Neutrophil (primary cell): ENCODE measurements around the gene TSKU.

ENCODE experiments used
- H3K27ac ChIP-seq: fragments of 200-600 bp; sonication (generic); 2 replicates; pipeline ENCODE4 v1.5.1; 2016; ENCODE audit warnings: mild to moderate bottlenecking, moderate library complexity
- H3K27me3 ChIP-seq: fragments of 200-600 bp; sonication (generic); 2 replicates; pipeline ENCODE4 v1.6.0; 2016; ENCODE audit warnings: mild to moderate bottlenecking
- H3K36me3 ChIP-seq: fragments of 200-600 bp; sonication (generic); 2 replicates; pipeline ENCODE4 v1.5.1; 2017
- H3K4me1 ChIP-seq, 2 experiments: fragments of 200-600 bp in 1 of 2; sonication (generic) in 1 of 2; 1 replicate in 1 of 2; 2 replicates in 1 of 2; pipeline versions ENCODE4 v1.5.1 to v1.6.1; 2013 to 2016; ENCODE audit warnings: low read depth in 1 of 2, low read length in 1 of 2, mild to moderate bottlenecking in 1 of 2, moderate library complexity in 1 of 2; ENCODE audit not compliant: control insufficient read depth in 1 of 2, insufficient read depth in 1 of 2
- H3K4me3 ChIP-seq, 2 experiments: fragments of 200-600 bp in 1 of 2; sonication (generic) in 1 of 2; 1 replicate in 1 of 2; 2 replicates in 1 of 2; pipeline ENCODE4 v1.5.1; 2013 to 2016; ENCODE audit warnings: low read depth in 1 of 2, low read length in 1 of 2, mild to moderate bottlenecking in 1 of 2, moderate library complexity in 1 of 2
- H3K9me3 ChIP-seq: fragments of 200-600 bp; sonication (generic); 2 replicates; pipeline ENCODE4 v1.5.1; 2016
- CTCF ChIP-seq: fragments of 200-600 bp; sonication (generic); IDR thresholded peaks from 2 replicates; pipeline ENCODE4 v1.5.1; 2016; ENCODE audit warnings: antibody characterized with exemption

Gene TSKU

DNA sequence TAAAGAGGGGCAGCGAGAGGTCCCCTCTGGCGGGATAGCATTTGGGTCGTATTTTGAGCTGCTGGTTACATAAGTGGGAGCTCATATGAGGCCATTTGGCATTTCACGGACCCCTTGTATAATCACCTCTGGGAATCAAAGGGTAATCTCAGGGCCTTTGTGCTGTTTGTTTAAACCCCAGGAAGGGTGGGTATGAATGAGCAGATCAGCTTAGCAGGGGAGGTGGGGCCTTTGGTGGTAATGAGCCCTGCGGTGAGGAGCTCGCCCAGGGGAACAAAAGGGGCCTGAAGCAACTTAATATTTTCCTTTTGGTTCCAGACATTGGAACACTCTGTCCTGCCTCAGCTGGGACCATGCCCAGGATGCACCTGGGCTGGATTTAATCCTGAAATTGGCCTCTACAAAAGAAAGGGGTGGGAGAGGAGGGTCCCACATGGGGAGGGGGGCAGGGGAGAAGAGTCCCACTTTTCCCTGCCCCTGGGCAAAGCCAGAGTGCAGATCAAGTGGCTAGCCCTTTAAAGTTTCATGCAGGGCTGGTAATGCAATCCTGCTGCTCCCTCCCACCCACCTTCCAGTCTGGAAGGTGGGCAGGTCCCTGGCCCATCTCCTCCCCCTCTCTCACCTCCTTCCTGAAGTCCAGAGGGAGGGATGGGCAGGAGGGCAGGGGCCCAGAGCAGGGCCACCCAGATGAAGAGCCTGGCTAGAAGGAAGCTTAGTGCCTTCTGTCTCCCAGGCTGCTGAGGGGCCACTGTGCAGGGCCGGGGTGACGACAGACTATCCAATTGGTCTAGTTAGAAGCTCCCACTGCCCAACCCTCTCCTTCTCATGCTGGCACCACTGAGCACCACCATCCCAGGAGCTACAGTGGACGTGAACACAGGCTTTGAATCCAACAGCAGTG lies 10.5 kb downstream of the TSKU start:
- H3K4me1 ChIP-seq = peaks cover 0 to under 1% of the 10 kb centered on the region in 2 experiments
- H3K9me3 ChIP-seq = no peaks in the 10 kb centered on the region
- no peak overlapping the region for H3K4me3 ChIP-seq
- no peak for TF ChIP-seq CTCF
- H3K27me3 ChIP-seq = peaks cover 43% of the 10 kb centered on the region
- no peak overlapping the region for H3K27ac ChIP-seq
- no peaks in the 10 kb centered on the region for H3K36me3 ChIP-seq

GRCh38 chr11:76794371-76795289 lies 11.5 kb downstream of the TSKU start:
- TF ChIP-seq CTCF = no peak
- peaks cover 36% of the 10 kb centered on the region for H3K27me3 ChIP-seq
- no peak overlapping the region for H3K27ac ChIP-seq
- no peaks in the 10 kb centered on the region for H3K9me3 ChIP-seq
- H3K4me3 ChIP-seq = no peak overlapping the region
- H3K36me3 ChIP-seq = no peaks in the 10 kb centered on the region
- peaks cover 8 to 10% of the 10 kb centered on the region in 2 experiments for H3K4me1 ChIP-seq

GRCh38 chr11:76795290-76795935 lies 12.3 kb downstream of the TSKU start:
- Histone ChIP-seq H3K27ac (no peak overlapping the region), H3K9me3 (no peaks in the 10 kb centered on the region), H3K4me1 (peaks cover 9 to 10% of the 10 kb centered on the region in 2 experiments), H3K4me3 (no peak overlapping the region), H3K27me3 (peaks cover 32% of the 10 kb centered on the region), H3K36me3 (no peaks in the 10 kb centered on the region)
- no peak for TF ChIP-seq CTCF

GRCh38 chr11:76795936-76796441 lies 12.8 kb downstream of the TSKU start:
- no peaks in the 10 kb centered on the region for H3K9me3 ChIP-seq
- H3K36me3 ChIP-seq = no peaks in the 10 kb centered on the region
- H3K4me3 ChIP-seq = no peak overlapping the region
- peaks cover 9 to 10% of the 10 kb centered on the region in 2 experiments for H3K4me1 ChIP-seq
- H3K27ac ChIP-seq = no peak overlapping the region
- peaks cover 34% of the 10 kb centered on the region for H3K27me3 ChIP-seq
- no peak for TF ChIP-seq CTCF

DNA sequence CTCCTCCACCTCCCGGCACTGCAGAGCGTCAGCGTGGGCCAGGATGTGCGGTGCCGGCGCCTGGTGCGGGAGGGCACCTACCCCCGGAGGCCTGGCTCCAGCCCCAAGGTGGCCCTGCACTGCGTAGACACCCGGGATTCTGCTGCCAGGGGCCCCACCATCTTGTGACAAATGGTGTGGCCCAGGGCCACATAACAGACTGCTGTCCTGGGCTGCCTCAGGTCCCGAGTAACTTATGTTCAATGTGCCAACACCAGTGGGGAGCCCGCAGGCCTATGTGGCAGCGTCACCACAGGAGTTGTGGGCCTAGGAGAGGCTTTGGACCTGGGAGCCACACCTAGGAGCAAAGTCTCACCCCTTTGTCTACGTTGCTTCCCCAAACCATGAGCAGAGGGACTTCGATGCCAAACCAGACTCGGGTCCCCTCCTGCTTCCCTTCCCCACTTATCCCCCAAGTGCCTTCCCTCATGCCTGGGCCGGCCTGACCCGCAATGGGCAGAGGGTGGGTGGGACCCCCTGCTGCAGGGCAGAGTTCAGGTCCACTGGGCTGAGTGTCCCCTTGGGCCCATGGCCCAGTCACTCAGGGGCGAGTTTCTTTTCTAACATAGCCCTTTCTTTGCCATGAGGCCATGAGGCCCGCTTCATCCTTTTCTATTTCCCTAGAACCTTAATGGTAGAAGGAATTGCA lies 13.5 kb downstream of the TSKU start:
- H3K27me3 ChIP-seq = peaks cover 40% of the 10 kb centered on the region
- H3K9me3 ChIP-seq = no peaks in the 10 kb centered on the region
- H3K36me3 ChIP-seq = no peaks in the 10 kb centered on the region
- no peak overlapping the region for H3K4me3 ChIP-seq
- no peak for TF ChIP-seq CTCF
- peaks cover 9 to 10% of the 10 kb centered on the region in 2 experiments for H3K4me1 ChIP-seq
- H3K27ac ChIP-seq = no peak overlapping the region
